ENCODE results near the gene CPLX1.
"Not testable (repeated sequence)": the region's sequence is repeated elsewhere in the genome, so short reads cannot be mapped to it uniquely, and the experiment has no call there.

The CPLX1 gene

DNA sequence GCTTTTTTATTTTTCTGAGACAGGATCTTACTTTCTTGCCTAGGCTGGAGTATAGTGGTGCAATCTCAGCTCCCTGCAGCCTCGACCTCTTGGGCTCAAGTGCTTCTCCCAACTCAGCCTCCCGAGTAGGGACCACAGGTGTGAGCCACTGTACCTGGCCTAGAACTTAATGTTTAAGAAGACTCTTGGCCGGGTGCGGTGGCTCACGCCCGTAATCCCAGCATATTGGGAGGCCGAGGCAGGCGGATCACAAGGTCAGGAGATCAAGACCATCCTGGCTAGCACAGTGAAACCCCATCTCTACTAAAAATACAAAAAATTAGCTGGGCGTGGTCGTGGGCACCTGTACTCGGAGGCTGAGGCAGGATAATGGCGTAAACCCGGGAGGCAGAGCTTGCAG is 72.7 kb downstream of the CPLX1 start:
- not testable (repeated sequence) for DNase-seq

DNA sequence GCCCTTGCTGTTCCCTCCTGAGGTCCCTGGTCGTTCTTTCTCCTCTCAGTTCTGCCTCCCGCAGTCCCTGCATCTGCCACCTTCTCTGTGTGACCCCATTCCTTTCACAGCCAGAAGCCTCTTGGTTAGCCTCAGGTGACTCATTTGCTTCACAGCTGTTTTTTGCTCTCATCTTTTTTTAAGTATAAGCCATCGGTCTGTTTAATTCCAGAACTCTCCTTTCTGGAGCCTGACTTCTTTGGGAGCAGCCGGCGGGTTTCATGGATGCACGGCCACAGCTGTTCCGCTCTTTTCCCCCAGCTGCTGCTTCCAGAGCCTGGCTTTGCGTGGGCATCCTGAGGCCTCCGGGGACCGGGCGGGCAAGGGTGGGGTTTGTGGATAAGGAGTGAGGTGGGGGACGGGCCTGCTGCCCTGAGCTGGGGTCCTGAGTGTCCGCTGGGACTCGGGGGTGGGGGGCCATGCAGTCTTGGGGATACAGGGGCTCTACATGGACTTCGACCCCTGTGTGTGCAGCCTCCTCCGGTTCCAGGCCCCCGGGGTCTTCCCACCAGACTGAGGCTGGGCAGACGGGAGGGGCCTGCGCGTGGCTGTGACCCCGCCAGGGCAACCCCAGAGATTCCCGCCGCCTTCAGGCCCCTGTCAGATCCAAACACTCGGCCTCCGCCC is 73.6 kb downstream of the CPLX1 start:
- no peak for DNase-seq

DNA sequence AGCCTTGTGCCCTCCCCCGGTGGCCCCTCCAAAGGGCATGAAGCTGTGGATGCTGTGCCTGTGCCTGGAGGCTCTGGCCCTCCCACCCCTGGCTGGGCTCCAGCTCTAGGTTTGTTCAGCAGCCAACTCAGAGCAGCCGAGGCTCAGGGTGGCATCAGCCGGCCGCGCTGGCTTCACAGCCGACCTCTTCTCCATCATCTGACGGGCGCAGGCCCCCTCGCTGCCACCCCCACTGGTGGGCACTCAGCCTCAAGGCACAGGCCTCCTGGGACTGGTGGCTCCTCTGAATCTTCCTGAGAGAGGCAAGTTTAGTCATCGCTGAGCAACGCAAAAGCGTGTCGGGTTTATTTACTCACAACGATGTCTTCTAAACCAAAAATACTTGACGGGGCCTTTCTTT is 74.3 kb downstream of the CPLX1 start:
- no peak for DNase-seq

DNA sequence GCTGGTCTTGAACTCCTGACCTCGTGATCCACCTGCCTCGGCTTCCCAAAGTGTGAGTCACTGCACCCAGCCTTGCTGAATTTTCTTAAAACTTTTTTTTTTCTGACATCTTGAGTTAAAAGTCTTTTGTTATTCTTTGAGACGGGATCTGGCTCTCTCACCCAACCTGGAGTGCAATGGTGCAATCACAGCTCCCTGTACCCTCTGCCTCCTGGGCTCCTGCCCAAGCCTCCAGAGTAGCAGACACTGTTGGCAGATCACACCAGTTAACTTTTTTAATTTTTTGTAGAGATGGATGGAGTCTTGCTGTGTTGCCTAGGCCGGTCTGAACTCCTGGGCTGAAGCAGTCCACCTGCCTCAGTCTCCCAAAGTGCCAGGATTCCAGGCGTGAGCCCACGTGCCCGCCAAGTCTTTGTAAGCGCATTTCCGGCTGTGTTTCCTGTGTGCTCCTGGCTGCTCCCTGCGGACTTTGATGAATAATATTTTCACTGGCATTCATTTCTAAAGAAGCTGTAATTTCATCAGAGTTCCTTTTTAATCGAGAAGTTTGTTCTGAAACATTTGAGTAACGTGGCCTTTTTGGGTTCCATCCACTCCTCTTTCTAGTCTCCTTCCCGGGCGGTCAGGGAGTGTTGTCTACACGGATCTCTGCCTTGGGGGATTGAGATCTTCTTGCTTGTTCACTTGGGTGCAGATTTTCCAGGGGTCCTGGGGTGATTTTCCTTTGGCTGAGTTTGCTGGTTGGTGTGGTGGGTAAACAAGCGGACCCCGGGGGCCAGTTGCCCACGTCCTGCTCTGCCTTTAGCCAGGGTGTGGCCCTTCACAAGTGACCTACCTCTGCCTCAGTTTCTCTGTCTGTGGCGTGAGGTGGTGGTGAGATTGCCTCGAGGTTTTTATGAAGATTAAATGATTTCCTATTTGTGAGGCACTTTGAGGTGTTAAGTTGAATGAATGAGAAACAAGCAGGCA is 75.9 kb downstream of the CPLX1 start:
- no peak for DNase-seq

DNA sequence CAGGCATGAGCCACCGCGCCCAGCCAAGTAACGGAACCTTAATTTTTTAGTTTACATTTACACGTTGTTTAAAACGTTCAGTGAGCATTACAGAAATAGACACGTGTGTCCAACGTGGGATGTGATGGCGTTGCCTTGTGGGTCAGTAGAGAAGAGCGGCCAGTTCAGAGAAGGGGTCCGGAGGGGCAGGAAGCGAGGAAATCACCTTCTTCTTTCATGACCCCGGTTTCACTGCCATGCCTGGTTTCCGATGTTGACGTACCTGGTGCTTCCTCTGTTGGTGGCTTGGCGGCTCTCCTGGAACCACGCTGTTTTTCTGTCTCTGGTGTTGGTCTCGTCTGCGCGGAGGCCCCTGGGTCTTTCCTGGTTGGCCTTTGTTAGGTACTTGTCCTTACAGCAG is 77.5 kb downstream of the CPLX1 start:
- DNase-seq, result no peak

DNA sequence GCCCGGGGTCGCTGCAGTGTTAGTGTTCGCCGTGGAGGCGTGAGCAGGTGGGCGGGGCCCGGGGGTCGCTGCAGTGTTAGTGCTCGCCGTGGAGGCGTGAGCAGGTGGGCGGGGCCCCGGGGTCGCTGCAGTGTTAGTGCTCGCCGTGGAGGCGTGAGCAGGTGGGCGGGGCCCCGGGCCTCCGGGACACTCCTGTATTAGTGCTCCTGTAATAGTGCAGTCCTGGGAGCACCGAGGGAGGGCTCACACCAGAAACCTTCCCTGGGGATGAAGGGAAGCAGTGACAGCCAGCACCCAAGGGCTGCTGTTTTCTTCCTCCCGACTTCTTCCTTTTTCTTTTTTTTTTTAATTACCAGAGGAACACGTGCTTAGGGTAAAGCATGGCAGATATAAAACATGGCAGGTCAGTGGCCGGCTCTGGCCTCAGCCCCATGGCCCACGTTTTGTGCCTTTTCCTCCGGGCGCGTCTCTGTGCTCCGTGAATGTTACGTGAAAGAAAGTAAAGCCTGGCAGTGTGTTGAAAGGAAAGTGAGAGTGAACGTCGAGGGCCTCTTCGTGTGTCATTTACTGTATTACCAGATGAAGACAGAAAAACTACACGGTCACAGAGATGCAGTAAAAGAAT is 78.3 kb downstream of the CPLX1 start:
- no peak for DNase-seq

DNA sequence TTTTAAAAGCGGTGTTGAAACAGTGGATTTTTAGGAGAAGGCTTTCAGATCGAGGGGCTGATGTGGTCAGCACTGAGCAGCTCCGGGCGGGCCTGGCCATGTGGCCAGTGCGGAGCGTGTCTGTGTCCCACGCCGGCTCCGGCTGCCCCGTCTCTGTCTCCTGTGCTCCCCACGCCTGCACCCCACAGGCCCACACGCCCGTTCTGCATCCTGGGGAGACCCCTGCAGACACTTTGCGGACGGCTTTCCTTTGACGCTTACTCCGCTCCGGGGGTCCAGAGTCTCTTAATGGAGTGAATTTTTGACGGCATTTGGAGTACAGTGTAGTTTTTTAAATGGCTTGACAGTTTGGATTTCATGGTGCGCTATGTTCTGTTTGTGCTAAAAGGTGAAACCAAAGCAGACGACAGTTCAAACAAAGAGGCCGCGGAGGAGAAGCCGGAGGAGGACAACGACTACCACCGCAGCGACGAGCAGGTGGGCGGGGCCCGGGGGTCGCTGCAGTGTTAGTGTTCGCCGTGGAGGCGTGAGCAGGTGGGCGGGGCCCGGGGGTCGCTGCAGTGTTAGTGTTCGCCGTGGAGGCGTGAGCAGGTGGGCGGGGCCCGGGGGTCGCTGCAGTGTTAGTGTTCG is 81.6 kb downstream of the CPLX1 start:
- DNase-seq, result no peak

DNA sequence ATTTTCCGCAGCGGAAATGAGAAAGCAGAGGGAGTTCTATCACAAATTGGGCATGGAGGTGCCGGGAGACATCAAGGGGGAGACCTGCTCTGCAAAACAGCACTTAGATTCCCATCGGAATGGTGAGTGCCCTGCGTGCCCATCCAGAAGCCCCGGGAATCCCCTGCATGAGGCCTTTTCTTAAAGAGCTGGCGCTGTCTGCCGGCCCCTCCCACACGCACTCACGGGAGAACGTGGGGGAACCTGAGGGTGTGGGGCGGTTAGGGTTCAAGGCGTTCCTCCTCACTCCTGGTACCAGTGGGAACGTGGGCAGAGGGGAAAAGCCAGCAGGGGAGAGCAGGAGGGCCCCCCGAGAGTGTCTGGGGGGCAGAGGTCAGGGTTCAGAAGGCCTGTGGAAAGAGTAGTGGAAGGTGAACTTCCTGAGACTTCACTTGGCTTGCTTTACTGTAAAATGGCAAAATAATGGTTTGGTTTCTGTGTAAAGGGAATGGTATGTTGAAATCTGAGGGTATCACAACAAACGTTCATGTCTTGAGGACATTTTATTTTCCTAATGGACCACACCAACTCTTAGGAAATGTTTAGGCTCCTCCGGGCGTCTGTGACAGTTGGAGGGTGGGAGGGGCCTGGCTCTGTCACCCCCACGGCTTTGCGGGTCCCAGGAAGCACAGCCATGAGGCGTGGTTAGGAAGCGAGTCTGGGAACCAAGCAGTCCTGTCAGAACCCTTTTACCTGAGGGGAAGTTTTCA is 82.3 kb downstream of the CPLX1 start:
- DNase-seq, result no peak

DNA sequence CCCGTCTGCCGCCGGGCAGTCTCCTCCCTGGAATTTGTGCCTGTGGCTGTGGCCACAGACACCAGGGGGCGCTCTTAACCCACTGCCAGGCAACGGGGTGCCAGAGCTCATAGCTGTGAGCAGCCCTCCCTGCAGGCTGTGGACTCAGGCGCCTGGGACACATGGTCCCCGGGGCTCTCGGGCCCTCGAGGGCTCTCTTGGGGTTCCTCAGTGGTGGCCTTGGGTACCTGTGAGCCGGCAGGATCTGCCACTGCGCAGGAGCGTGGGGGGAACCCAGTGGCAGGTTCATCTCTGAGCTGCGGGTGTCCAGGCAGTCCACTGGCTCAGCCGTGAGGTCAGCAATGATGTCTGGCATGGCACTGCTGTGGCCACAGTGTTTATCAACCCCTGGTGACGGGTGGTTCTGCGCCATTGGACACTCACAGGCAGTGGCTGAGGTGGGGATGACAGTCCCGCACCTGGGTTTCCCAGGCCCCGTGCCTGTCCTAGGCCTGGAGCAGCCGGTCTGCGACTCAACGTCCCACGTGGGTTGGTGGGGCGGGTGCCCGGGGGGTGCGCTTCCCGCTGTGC is 83.1 kb downstream of the CPLX1 start:
- DNase-seq, result no peak

DNA sequence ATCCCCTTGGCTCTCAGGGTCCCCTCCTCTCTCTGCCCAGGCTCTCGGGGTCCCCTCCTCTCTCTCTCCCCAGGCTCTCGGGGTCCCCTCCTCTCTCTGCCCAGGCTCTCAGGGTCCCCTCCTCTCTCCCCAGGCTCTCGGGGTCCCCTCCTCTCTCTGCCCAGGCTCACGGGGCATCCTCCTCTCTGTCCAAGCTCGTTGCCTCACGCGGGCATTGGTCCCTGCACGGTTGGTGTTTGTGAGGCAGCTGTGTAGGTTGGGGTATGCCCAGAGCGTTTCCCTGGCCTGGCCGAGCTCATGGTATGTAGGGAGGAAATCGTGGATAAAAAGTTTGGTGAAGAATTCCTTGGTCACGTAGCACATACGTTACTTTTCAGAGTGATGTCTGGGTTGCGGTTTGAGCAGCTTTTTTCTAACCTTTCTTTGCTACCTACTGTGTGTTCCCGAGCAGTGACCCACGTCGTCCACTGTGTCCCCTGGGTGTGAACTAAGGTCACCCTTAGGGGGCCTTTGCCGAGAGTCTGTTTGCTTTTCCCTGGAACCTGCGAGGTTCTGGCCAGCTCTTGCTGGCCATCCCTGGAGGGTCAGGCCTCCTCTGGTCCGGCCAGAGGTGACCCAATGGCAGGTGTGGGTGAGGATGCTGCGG is 83.7 kb downstream of the CPLX1 start:
- DNase-seq, result no peak

DNA sequence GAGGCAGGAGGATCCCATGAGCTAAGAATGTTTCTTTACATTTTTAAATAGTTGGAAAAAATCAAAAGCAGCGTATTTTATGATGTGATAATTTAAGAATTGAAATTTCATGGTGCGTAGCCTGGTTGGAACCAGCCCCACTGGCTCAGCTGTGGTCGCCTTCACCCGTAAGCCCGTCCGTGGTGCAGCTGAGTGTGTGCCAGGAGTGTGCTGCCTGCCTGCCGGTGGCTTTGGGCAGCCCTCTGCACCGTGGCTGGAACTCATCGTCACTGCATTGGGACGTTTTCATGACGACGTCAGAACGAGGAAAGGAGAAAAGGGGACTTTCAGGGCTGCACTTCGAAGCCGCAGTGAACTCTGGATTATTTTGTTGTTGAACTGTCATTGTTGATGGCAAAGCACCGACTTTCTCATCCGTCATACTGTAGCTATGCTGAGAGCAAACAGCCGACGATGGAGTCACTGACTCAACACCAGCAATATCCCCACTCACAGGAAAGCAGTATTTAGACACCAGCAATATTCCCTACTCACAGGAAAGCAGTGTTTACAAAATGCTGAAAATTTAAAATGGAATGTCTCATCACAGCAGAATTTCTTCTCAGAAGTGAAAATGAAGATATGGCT is 85.2 kb downstream of the CPLX1 start:
- DNase-seq, result no peak

DNA sequence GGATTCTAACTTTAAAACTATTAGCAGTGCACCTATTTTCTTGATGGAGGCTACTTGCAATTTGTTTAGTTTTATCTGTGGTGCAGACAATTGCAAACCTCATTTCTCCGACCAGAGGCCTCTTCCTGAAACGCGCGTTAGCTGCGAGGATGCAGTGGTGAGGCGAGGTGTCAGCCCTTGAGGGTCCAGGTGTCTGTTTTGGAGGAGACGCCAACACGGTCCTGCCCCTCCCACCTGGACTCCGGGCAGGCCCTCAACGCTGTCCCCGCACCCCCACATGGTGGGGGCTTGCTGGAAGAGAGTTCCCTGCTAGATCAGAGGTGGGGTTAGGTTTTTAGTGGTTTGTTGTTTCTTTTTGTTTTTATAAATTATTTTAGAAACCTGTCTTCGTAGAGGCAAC is 85.9 kb downstream of the CPLX1 start:
- DNase-seq, result no peak

DNA sequence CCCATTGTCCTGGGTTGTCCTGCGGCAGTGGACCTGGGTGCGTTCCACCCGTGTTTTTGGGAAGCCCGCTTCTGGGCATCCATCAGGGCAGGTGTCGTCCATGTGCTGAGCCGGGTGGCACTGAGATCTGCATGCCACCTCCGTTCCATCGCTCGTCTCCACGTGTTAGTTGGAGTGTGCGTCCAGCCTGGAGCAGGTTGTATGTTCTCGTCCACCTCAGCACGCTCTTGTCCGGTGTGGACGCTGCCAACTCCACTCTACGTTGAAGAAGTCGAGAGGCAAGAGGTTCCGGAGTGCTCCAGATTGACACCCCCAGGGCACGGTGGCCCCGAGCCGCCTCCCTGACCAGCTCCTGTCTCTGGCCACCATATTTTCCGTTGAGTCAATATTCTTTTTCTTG is 86.4 kb downstream of the CPLX1 start:
- no peak for DNase-seq

DNA sequence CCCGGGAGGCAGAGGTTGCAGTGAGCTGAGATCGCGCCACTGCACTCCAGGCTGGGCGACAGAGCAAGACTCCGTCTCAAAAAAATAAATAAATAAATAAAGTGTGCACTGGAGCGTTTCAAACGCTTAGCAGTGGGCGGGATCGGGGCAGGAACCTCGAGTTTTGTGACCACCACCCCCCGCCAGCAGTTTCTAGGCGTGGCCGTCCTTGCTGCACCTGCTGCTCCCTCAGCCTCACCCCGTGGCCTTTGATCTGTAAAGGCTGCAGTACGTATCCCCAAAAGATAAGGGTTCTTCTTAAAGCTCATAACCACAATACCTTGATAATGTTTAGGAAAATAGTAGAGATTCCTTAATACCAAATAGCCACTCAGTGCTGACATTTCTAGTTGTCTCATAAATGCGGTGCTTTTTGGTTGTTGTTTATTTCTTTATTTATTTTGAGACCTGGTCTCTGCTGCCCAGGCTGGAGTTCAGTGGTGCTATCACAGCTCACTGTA is 87.1 kb downstream of the CPLX1 start:
- no peak for DNase-seq

DNA sequence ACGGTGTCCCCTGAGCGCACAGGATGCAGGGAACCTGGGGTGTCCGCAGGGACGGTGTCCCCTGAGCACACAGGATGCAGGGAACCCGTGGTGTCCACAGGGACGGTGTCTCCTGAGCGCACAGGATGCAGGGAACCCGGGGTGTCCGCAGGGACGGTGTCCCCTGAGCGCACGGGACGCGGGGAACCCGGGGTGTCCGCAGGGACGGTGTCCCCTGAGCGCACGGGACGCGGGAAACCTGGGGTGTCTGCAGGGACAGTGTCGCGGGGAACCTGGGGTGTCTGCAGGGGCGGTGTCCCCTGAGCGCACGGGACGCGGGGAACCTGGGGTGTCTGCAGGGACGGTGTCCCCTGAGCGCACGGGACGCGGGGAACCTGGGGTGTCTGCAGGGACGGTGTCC is 89.4 kb downstream of the CPLX1 start:
- DNase-seq, result not testable (repeated sequence)

DNA sequence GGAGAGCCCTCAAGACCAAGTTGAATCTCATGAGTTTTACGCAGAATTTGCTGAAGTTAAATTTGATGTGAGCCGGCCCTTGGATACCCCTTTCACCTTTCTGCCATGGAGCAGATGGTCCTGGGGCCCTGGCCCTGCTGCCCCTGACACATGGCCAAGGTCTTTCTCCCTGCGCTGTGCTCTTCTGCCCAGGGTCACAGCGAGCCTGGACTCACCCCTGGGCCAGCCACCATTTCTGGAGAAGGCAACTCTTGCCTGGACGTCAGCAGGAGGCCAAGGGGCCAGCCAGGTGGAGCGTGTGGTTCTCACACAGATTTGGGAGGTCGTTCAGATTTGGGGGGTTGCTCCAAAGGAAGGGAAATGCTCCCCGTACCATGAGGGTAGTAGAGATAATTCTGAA is 90.3 kb downstream of the CPLX1 start:
- no peak for DNase-seq

All from NCI-H187 (cell line).